H1 (cell line): Measurements from ENCODE around the gene EPG5.

ENCODE experiments used
- BACH1 ChIP-seq: IDR thresholded peaks from 2 replicates; pipeline ENCODE4 v1.6.1; 2012; ENCODE audit warnings: low read length, improper control_type of control experiment
- BCL11A ChIP-seq, 2 experiments: IDR thresholded peaks; one replicate each; pipeline ENCODE4 v1.6.1; 2011; ENCODE audit warnings: low read depth in 2 of 2, low read length in 2 of 2, mild to moderate bottlenecking in 2 of 2
- BRCA1 ChIP-seq: IDR thresholded peaks from 2 replicates; pipeline ENCODE4 v1.6.1; 2012; ENCODE audit warnings: low read depth, low read length, improper control_type of control experiment
- CHD2 ChIP-seq: IDR thresholded peaks from 2 replicates; pipeline ENCODE4 v1.6.1; 2012; ENCODE audit warnings: low read length, improper control_type of control experiment
- CTCF ChIP-seq, 3 experiments: IDR thresholded peaks; 1 replicate in 2 of 3; 2 replicates in 1 of 3; pipeline versions ENCODE4 v1.5.1 to v1.6.1; 2011; ENCODE audit warnings: low read length in 3 of 3, mild to moderate bottlenecking in 3 of 3, inconsistent platforms in 2 of 3, low read depth in 1 of 3, moderate library complexity in 1 of 3; ENCODE audit not compliant: insufficient read depth in 1 of 3; ENCODE audit errors: control extremely low read depth in 1 of 3
- EGR1 ChIP-seq: IDR thresholded peaks from 2 replicates; pipeline ENCODE4 v1.6.1; 2011; ENCODE audit warnings: low read depth, low read length, borderline replicate concordance
- EP300 ChIP-seq, 2 experiments: IDR thresholded peaks; 1 replicate in 1 of 2; 2 replicates in 1 of 2; pipeline ENCODE4 v1.6.1; 2011 to 2012; ENCODE audit warnings: low read depth in 2 of 2, low read length in 2 of 2, mild to moderate bottlenecking in 2 of 2, borderline replicate concordance in 1 of 2, inconsistent platforms in 1 of 2, moderate library complexity in 1 of 2
- HDAC6 ChIP-seq: IDR thresholded peaks from one replicate; pipeline ENCODE4 v1.7.1; 2012; ENCODE audit warnings: low read depth, mild to moderate bottlenecking, inconsistent platforms, low read length, moderate library complexity
- KDM1A ChIP-seq: fragments of 200-600, 300-600 bp; sonication (generic); IDR thresholded peaks from 2 replicates; pipeline ENCODE4 v1.7.1; 2016; ENCODE audit warnings: mild to moderate bottlenecking, low read length, borderline replicate concordance
- POLR2A ChIP-seq, 2 experiments: IDR thresholded peaks; 1 replicate in 1 of 2; 2 replicates in 1 of 2; pipeline ENCODE4 v1.6.1; 2011; ENCODE audit warnings: low read depth in 2 of 2, low read length in 2 of 2, mild to moderate bottlenecking in 2 of 2; ENCODE audit errors: control extremely low read depth in 1 of 2
- RNF2 ChIP-seq: fragments of 200-900, 300-1000 bp; sonication (generic); IDR thresholded peaks from 2 replicates; pipeline ENCODE4 v1.7.1; 2016; ENCODE audit warnings: borderline replicate concordance, low read depth, mild to moderate bottlenecking, antibody characterized with exemption, low read length; ENCODE audit not compliant: poor library complexity, severe bottlenecking; ENCODE audit errors: missing control alignments
- RXRA ChIP-seq: IDR thresholded peaks from 2 replicates; pipeline ENCODE4 v1.6.1; 2011; ENCODE audit warnings: low read depth, mild to moderate bottlenecking, low read length, moderate library complexity; ENCODE audit not compliant: insufficient read depth
- ZNF274 ChIP-seq: IDR thresholded peaks from 2 replicates; pipeline ENCODE4 v1.7.0; 2012; ENCODE audit warnings: low read length, borderline replicate concordance; ENCODE audit errors: extremely low read depth

GRCh38 chr18:45930963-45931362 is 36.2 kb downstream of the EPG5 start:
- TF ChIP-seq EGR1, result no peak
- no peak for TF ChIP-seq CTCF (IDR thresholded peaks at IDR 0.05; ENCODE audit: control extremely low read depth in 1 of 3, insufficient read depth in 1 of 3, low read depth in 1 of 3, low read length in 3 of 3)
- no peak for TF ChIP-seq BRCA1
- TF ChIP-seq POLR2A (IDR thresholded peaks at IDR 0.05; ENCODE audit: control extremely low read depth in 1 of 2, low read depth in 2 of 2, low read length in 2 of 2), result no peak
- TF ChIP-seq KDM1A, result no peak
- TF ChIP-seq EP300 (IDR thresholded peaks at IDR 0.05; ENCODE audit: borderline replicate concordance in 1 of 2, low read depth in 2 of 2, low read length in 2 of 2), result no peak
- TF ChIP-seq BCL11A (IDR thresholded peaks at IDR 0.05; ENCODE audit: low read depth in 2 of 2, low read length in 2 of 2), result no peak
- no peak for TF ChIP-seq CHD2
- TF ChIP-seq RNF2, result no peak
- TF ChIP-seq BACH1, result no peak
- TF ChIP-seq HDAC6, result no peak
- TF ChIP-seq RXRA, result no peak
- no peak for TF ChIP-seq ZNF274
